GM23338 (cell line): ENCODE measurements around the gene SEPTIN11. TPM values are rescaled to one million over a fixed set of nuclear protein-coding genes. Genes with fewer than 3 reads are reported as not detected.

ENCODE experiments used
- ATAC-seq: fragments of 200-7000 bp; cut with Tn5 transposase; 3 replicates; pipeline ENCODE4 v1.9.1; 2020
- DNase-seq: peaks from one replicate; pipeline ENCODE4 v3.0.0-alpha.2; 2015; ENCODE audit warnings: low spot score
- H2AFZ ChIP-seq: fragments of 200-600 bp; sonication (generic); 2 replicates; pipeline ENCODE4 v1.8.0; 2016; ENCODE audit warnings: antibody characterized with exemption, mild to moderate bottlenecking, moderate library complexity
- H3F3A ChIP-seq: fragments of 200-600 bp; sonication (generic); replicated peaks from 2 replicates; pipeline ENCODE4 v1.8.0; 2017; ENCODE audit warnings: antibody characterized with exemption, mixed run types, low read depth
- H3K27ac ChIP-seq: fragments of 200-600 bp; sonication (generic); 2 replicates; pipeline ENCODE4 v1.6.1; 2016; ENCODE audit warnings: low read depth
- H3K27me3 ChIP-seq: fragments of 200-600 bp; sonication (generic); 2 replicates; pipeline ENCODE4 v1.8.0; 2016; ENCODE audit warnings: mild to moderate bottlenecking, mixed run types, moderate library complexity; ENCODE audit not compliant: insufficient read depth
- H3K36me3 ChIP-seq: fragments of 200-600 bp; sonication (generic); 2 replicates; pipeline ENCODE4 v1.8.0; 2016; ENCODE audit warnings: mild to moderate bottlenecking; ENCODE audit not compliant: insufficient read depth
- H3K4me1 ChIP-seq: fragments of 200-600 bp; sonication (generic); 2 replicates; pipeline ENCODE4 v1.8.0; 2016; ENCODE audit warnings: mild to moderate bottlenecking, moderate library complexity; ENCODE audit not compliant: insufficient read depth
- H3K4me2 ChIP-seq: fragments of 200-600 bp; sonication (generic); 2 replicates; pipeline ENCODE4 v1.7.1; 2017; ENCODE audit warnings: mixed run types
- H3K4me3 ChIP-seq: fragments of 200-600 bp; sonication (generic); 2 replicates; pipeline ENCODE4 v1.6.1; 2016; ENCODE audit warnings: mixed run types
- H3K79me2 ChIP-seq: fragments of 200-600 bp; sonication (generic); replicated peaks from 2 replicates; pipeline ENCODE4 v1.8.0; 2017; ENCODE audit warnings: mild to moderate bottlenecking; ENCODE audit not compliant: insufficient read depth
- H3K9me2 ChIP-seq: fragments of 200-600 bp; sonication (generic); 2 replicates; pipeline ENCODE4 v1.8.0; 2017; ENCODE audit not compliant: insufficient read depth
- H4K20me1 ChIP-seq: fragments of 200-600 bp; sonication (generic); replicated peaks from 2 replicates; pipeline ENCODE4 v1.8.0; 2017; ENCODE audit warnings: mild to moderate bottlenecking; ENCODE audit not compliant: insufficient read depth
- H3K27ac Mint-ChIP-seq: 2 replicates; pipeline ENCODE4 v1.8.0; 2020; ENCODE audit warnings: inconsistent platforms, mild to moderate bottlenecking, moderate library complexity, mixed read lengths
- H3K27me3 Mint-ChIP-seq: 3 replicates; pipeline ENCODE4 v1.8.0; 2022; ENCODE audit warnings: low read depth, mild to moderate bottlenecking, moderate library complexity, mixed read lengths, inconsistent platforms; ENCODE audit not compliant: insufficient read depth, poor library complexity
- H3K36me3 Mint-ChIP-seq: 3 replicates; pipeline ENCODE4 v1.8.0; 2021; ENCODE audit warnings: low read depth, mild to moderate bottlenecking, inconsistent platforms, moderate library complexity, mixed read lengths
- H3K4me1 Mint-ChIP-seq: 3 replicates; pipeline ENCODE4 v1.8.0; 2020; ENCODE audit warnings: mild to moderate bottlenecking, inconsistent platforms, mixed read lengths
- H3K4me3 Mint-ChIP-seq: 3 replicates; pipeline ENCODE4 v1.8.0; 2021; ENCODE audit warnings: moderate library complexity, mild to moderate bottlenecking, inconsistent platforms, mixed read lengths
- H3K9me3 Mint-ChIP-seq: 3 replicates; pipeline ENCODE4 v1.8.0; 2020; ENCODE audit warnings: moderate library complexity, mild to moderate bottlenecking, inconsistent platforms, mixed read lengths
- CREB1 ChIP-seq: fragments of 250-450 bp; sonication (Bioruptor Pico); IDR thresholded peaks from 2 replicates; pipeline ENCODE4 v1.5.0; 2020; ENCODE audit warnings: low read depth, mild to moderate bottlenecking, moderate library complexity
- JUNB ChIP-seq: IDR thresholded peaks from one replicate; pipeline ENCODE4 v1.6.1; 2016; ENCODE audit warnings: antibody characterized with exemption; ENCODE audit not compliant: unreplicated experiment
- POLR2AphosphoS5 ChIP-seq: IDR thresholded peaks from 2 replicates; pipeline ENCODE4 v1.6.1; 2016; ENCODE audit warnings: antibody characterized with exemption, low read depth
- STAT1 ChIP-seq: IDR thresholded peaks from one replicate; pipeline ENCODE4 v1.6.1; 2016; ENCODE audit warnings: antibody characterized with exemption; ENCODE audit not compliant: unreplicated experiment
- ZNF114 ChIP-seq: fragments of 250-450 bp; sonication (Bioruptor Pico); IDR thresholded peaks from 2 replicates; pipeline ENCODE4 v1.5.0; 2020; ENCODE audit warnings: mild to moderate bottlenecking, moderate library complexity
- polyA plus RNA-seq: library from polyadenylated mRNA; unstranded; fragments of >200 nt; fragmentation: Nextera tagmentation; extraction: Ambion mirVana; gene quantifications from 2 replicates; pipeline ENCODE4 v1.2.1, GENCODE V29; 2016
- total RNA-seq: library from RNA; depleted of rRNA; stranded (reverse); fragments of >200 nt; shearing (Covaris generic); gene quantifications from 2 replicates; pipeline ENCODE4 v1.2.3, GENCODE V29; 2014
- TF ChIP-seq, protein P1 (sequence below): IDR thresholded peaks from 2 replicates; pipeline ENCODE4 v1.6.1; 2016; ENCODE audit warnings: antibody characterized with exemption
- TF ChIP-seq, protein P2 (sequence below), 2 experiments: fragments of 200-600 bp in 1 of 2; sonication (generic) in 1 of 2; conservative IDR thresholded peaks; 2 replicates each; pipeline versions ENCODE4 v1.5.1 to v1.6.1; 2016 to 2017; ENCODE audit warnings: antibody characterized with exemption in 2 of 2, low read depth in 2 of 2, mild to moderate bottlenecking in 2 of 2, moderate library complexity in 1 of 2
- TF ChIP-seq, protein P3 (sequence below): IDR thresholded peaks from one replicate; pipeline ENCODE4 v1.6.1; 2018; ENCODE audit warnings: antibody characterized with exemption; ENCODE audit not compliant: unreplicated experiment

The SEPTIN11 gene
- total and polyA plus RNA-seq, 2 experiments from 2014 or later: 80.0 to 81.6 TPM

DNA sequence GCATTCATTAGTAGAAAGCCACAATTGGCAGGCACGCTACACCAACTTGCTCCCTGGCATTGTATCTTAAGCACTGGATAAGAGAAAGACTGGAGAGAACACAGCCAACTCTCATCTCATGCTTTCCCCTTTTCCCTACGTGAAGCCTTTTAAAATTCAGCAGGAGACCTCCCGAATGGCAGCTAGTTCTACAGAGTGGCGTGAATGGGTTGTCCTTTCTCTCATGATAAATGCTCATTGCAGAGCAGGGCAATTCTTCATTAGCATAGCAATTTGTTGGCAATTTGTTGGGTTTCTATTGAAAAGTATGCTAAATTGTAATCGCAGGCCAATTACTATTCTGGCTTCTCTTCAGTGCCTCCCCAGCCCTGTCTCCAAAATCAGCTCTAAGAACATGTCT is 48.0 kb downstream of the SEPTIN11 start:
- Histone ChIP-seq H3K27me3 (no peaks in the 10 kb centered on the region), H2AFZ (no peak overlapping the region), H3K4me2 (no peak overlapping the region), H3K9me2 (no peaks in the 10 kb centered on the region), H3K27ac (peak overlapping the region; percentile 14; the same call in 1 of the 2 replicates), H3K4me1 (peaks cover 45% of the 10 kb centered on the region), H3K4me3 (no peak overlapping the region), H4K20me1 (no peaks in the 10 kb centered on the region), H3K79me2 (peaks cover 16% of the 10 kb centered on the region), H3K36me3 (no peaks in the 10 kb centered on the region), H3F3A (peaks cover 11% of the 10 kb centered on the region; the same call in 1 of the 2 replicates)
- H3K36me3 Mint-ChIP-seq: peaks cover 42% of the 10 kb centered on the region
- H3K27ac Mint-ChIP-seq: peak overlapping the region; percentile 44; the same call in 1 of the 2 replicates
- H3K4me1 Mint-ChIP-seq: peaks cover 71% of the 10 kb centered on the region
- no peak overlapping the region for H3K4me3 Mint-ChIP-seq
- peak; percentile 34 for ATAC-seq
- DNase-seq: no peak
- TF ChIP-seq, protein P1, sequence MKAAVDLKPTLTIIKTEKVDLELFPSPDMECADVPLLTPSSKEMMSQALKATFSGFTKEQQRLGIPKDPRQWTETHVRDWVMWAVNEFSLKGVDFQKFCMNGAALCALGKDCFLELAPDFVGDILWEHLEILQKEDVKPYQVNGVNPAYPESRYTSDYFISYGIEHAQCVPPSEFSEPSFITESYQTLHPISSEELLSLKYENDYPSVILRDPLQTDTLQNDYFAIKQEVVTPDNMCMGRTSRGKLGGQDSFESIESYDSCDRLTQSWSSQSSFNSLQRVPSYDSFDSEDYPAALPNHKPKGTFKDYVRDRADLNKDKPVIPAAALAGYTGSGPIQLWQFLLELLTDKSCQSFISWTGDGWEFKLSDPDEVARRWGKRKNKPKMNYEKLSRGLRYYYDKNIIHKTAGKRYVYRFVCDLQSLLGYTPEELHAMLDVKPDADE: no peak
- TF ChIP-seq JUNB: no peak
- TF ChIP-seq, protein P2, sequence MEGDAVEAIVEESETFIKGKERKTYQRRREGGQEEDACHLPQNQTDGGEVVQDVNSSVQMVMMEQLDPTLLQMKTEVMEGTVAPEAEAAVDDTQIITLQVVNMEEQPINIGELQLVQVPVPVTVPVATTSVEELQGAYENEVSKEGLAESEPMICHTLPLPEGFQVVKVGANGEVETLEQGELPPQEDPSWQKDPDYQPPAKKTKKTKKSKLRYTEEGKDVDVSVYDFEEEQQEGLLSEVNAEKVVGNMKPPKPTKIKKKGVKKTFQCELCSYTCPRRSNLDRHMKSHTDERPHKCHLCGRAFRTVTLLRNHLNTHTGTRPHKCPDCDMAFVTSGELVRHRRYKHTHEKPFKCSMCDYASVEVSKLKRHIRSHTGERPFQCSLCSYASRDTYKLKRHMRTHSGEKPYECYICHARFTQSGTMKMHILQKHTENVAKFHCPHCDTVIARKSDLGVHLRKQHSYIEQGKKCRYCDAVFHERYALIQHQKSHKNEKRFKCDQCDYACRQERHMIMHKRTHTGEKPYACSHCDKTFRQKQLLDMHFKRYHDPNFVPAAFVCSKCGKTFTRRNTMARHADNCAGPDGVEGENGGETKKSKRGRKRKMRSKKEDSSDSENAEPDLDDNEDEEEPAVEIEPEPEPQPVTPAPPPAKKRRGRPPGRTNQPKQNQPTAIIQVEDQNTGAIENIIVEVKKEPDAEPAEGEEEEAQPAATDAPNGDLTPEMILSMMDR (conservative IDR thresholded peaks at IDR 0.05; ENCODE audit: low read depth in 2 of 2): no peak
- TF ChIP-seq STAT1: no peak
- TF ChIP-seq, protein P3, sequence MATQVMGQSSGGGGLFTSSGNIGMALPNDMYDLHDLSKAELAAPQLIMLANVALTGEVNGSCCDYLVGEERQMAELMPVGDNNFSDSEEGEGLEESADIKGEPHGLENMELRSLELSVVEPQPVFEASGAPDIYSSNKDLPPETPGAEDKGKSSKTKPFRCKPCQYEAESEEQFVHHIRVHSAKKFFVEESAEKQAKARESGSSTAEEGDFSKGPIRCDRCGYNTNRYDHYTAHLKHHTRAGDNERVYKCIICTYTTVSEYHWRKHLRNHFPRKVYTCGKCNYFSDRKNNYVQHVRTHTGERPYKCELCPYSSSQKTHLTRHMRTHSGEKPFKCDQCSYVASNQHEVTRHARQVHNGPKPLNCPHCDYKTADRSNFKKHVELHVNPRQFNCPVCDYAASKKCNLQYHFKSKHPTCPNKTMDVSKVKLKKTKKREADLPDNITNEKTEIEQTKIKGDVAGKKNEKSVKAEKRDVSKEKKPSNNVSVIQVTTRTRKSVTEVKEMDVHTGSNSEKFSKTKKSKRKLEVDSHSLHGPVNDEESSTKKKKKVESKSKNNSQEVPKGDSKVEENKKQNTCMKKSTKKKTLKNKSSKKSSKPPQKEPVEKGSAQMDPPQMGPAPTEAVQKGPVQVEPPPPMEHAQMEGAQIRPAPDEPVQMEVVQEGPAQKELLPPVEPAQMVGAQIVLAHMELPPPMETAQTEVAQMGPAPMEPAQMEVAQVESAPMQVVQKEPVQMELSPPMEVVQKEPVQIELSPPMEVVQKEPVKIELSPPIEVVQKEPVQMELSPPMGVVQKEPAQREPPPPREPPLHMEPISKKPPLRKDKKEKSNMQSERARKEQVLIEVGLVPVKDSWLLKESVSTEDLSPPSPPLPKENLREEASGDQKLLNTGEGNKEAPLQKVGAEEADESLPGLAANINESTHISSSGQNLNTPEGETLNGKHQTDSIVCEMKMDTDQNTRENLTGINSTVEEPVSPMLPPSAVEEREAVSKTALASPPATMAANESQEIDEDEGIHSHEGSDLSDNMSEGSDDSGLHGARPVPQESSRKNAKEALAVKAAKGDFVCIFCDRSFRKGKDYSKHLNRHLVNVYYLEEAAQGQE: no peak
- no peak for TF ChIP-seq CREB1
- TF ChIP-seq POLR2AphosphoS5: no peak
- TF ChIP-seq ZNF114 (CRISPR knock-in tag): no peak
- no peaks in the 10 kb centered on the region for H3K27me3 Mint-ChIP-seq
- peaks cover 5% of the 10 kb centered on the region; the same call in 2 of the 3 replicates for H3K9me3 Mint-ChIP-seq

DNA sequence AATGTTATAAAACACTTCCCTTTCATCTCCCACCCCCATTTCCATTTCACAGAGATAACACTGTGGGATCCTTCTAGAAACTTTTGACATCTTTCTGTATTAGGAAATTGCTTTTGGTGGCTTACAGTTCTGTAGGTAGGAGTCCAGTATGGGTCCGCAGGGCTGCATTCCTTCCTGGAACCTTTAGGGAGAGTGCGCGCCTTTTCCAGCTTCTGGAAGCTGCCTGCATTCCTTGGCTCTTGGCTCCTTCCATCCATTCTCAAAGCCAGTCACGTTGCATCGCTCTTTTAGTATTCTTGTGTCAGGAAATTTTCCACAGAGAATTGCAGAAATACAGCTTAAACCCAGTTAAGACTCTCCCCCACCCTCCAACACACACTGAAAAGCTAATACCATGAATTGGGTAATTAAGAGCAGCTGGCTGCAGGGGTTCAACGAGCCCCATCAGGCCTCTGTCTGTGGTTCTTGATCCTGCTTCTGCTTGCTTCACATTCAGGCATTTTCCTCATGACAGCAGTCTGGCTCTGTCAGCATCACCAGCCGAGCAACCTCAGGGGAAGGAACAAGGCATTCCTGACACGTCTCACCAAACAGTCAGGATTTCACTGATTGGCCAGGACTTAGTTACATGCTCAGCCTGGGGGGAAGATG is 48.8 kb downstream of the SEPTIN11 start:
- no peak for ATAC-seq
- TF ChIP-seq, protein P2 (conservative IDR thresholded peaks at IDR 0.05; ENCODE audit: low read depth in 2 of 2): no peak
- TF ChIP-seq JUNB: no peak
- no peak for TF ChIP-seq ZNF114 (CRISPR knock-in tag)

More for the DNA sequence above, 48.8 kb downstream of the SEPTIN11 start:
- no peak for DNase-seq
- Mint-ChIP-seq H3K9me3 (peaks cover 5% of the 10 kb centered on the region; the same call in 2 of the 3 replicates), H3K4me1 (peaks cover 74% of the 10 kb centered on the region), H3K4me3 (no peak overlapping the region), H3K27me3 (no peaks in the 10 kb centered on the region), H3K27ac (peak overlapping the region; percentile 65), H3K36me3 (peaks cover 42% of the 10 kb centered on the region)
- Histone ChIP-seq H4K20me1 (no peaks in the 10 kb centered on the region), H3K9me2 (no peaks in the 10 kb centered on the region), H3K27ac (no peak overlapping the region), H3K36me3 (no peaks in the 10 kb centered on the region), H3K27me3 (no peaks in the 10 kb centered on the region), H3K79me2 (peaks cover 10% of the 10 kb centered on the region), H2AFZ (no peak overlapping the region), H3F3A (peaks cover 12% of the 10 kb centered on the region; the same call in 1 of the 2 replicates), H3K4me2 (no peak overlapping the region), H3K4me1 (peaks cover 53% of the 10 kb centered on the region), H3K4me3 (no peak overlapping the region)
